ENCODE data around the gene LTBP2.

Gene LTBP2

DNA sequence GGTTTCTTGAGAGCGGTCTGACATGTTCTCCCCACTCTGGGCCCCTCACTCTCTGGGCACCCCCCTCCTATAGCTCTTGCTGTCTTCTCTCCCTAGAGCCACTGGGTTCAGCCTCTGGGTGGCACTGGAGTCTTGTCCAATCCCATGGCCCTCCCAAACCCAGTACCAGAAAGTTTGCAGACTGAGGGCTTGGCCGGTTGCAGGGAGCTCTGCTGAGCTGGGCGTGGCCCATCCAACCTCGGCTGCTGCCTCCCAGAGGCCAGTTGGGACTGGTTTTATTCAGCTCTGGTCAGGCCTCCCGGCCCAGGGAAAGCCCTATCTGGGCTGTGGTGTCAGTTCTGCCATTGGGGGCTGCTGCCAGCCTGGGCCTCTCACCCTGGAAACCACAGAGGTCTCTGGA, 80.6 kb downstream of the LTBP2 start:
- DNase-seq, result peak in 1 of 56 donors; percentile 19

GRCh38 chr14:74531006-74531405, 81.0 kb downstream of the LTBP2 start:
- no peak for DNase-seq

DNA sequence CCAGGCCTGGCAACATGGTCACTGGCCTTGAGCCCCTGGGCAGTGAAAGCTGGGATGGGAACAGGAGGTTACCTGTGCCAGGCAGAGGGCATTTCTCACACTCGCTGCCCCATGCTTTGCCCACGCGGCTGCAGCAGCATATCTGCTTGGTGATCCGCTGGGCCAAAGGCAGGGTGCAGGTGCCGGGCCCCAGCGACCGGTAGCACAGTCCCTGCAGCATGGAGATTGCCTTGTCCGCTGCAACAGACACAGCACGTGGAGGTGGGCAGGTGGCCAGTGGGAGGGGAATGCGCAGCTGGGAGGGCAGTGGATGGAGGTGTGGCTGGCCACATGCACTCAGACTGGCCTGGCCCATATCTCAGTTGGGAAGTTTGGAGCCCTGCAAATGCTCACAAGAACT, 83.2 kb downstream of the LTBP2 start:
- no peak for DNase-seq

DNA sequence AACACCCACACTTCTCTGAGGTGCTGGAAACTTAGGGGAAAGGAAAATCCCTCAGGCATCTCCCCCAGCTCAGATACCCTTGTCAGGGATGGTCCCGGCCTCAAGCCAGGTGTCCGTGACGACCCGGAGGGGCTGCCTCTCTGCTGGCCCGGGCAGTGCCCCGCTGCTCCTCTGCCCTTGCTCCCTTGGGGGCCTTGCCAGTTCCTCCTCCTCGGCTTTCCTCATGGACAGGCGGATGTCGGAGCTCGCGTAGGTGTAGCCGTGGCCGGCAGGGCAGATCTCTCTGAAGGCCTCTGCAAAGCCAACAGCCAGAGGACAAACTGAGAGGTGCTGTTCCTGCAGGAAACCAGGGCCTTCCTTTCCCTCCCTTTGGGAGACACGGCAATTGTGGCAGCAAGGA, 83.6 kb downstream of the LTBP2 start:
- no peak for DNase-seq

DNA sequence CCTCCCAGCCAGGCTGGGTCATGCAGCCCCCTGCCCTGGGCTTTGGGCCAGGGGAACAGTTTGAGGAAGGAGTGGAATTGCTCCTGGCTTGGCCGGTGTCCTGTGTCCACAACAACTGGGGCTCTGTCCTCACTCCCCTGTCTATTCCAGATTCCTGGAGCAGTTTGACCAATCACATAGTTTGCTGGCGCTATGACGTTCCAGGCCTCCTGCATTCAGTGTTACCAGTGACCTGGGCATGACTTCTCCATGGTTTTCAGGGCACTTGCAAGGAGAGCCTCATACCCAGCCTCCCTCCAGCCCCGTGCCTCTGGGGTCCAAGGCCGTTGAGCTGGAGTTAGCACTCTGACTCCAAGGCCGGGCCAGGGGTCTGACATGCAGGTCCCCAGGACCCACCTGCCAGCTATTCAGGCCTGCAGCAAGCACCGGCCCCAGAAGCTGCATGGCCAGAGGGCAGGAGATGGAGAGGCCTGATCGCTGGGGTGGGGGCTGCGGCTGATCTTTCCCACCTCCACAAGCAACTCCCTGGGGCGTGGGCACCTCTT, 84.2 kb downstream of the LTBP2 start:
- no peak for DNase-seq

- no peak for DNase-seq
These were observed 85.0 kb downstream of the LTBP2 start for GRCh38 chr14:74526854-74527585.

DNA sequence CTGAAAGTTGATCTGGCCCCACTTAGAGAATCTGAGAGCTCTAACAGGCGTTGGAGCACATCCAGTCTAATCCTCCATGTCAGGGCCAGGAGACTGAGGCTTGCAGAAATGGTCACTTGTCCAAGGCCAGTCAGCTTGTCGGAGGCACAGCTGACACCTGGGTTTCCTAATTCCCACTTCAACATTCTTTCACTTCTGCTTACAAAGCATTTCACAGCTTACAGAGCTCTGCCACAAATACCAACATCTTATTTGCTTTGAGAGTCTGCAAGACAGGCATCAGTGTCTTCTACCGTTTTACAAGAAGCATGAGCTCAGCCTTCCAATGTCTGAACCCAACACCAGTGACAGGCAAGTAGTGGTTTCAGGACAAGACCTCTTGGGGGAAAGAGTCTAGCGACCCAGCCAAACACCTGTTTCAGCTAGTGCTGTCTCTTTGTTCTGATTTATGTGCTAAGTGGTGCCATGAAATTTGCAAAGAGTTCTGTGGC, 86.6 kb downstream of the LTBP2 start:
- DNase-seq, result no peak

DNA sequence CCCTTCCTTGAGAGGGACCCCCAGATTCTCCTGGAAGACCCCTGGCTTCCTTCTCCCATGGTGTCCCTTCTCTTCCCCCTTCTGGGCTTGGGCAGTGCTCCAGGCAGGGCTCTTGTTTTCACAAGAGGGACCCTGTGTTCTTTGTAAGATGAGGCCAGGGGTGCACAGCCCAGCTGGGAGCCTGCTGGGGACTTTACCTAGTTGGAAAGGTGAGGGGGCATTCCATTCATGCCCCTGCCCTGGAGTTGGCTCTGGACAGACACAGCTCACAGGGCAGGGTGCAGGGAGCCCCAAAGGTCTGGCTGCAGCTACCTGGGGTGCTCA, 87.3 kb downstream of the LTBP2 start:
- DNase-seq, result no peak

GRCh38 chr14:74524076-74524811, 87.8 kb downstream of the LTBP2 start:
- DNase-seq, result no peak

DNA sequence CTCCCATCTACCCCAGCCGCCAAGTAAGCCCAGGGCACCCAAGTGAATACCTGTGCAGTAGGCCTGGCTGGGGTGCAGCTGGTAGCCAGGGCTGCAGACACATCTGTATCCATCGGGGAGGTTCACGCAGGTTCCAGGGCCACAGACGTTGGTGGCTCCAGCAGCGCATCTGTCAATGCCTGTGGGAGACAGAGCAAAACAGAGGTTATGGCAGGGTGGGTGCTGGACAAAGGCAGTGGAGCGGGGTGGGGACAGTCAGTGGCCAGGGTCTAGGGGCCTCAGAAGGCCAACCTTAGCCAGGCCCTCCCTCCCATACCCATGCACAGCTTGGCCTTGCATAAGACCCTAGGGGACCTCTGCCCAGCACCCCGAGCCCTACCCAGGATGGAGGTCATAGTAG, 89.3 kb downstream of the LTBP2 start:
- no peak for DNase-seq

DNA sequence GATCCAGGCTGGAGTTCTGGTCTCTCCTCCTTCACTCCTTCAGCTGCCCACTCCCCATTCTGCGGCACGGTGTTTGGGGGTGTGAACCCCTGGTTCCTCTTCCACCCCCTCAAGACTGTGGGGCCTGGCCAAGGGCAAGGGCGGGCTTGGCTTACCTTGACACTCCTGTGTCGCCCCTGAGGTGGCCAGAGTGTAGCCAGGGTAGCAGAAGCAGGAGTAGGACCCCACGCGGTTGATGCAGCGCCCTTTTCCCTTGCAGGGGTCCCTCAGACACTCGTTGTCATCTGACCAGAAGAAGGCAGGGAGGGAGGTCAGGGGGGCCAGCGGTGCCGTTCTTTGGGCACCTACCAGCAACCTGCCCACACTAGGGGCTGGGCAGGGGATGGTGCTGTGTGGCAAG, 90.3 kb downstream of the LTBP2 start:
- no peak for DNase-seq

- no peak for DNase-seq
These were observed 92.5 kb downstream of the LTBP2 start for GRCh38 chr14:74519316-74520074.

GRCh38 chr14:74518221-74518620, 93.8 kb downstream of the LTBP2 start:
- DNase-seq, result no peak

DNA sequence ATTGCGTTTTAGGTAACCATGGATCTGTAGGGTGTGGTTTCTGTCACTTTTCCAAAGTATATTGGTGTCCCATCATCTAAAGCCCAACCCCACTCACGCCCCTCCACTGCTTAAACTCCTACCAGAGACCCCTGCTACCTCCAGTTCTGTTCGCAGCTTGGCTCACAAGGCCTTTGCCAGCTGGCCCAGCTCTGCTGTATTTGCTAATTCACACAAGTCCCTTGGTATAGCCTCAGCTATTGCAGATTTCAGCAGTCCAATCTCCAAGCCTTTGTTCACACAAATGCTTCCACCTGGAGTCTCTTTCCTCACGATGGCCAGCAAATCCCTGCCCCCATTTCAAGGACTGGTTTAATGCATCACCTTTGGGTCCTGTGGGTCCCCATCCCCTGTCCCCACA, 94.3 kb downstream of the LTBP2 start:
- no peak for DNase-seq

- no peak for DNase-seq
These were observed 95.4 kb downstream of the LTBP2 start for GRCh38 chr14:74516451-74517160.

DNA sequence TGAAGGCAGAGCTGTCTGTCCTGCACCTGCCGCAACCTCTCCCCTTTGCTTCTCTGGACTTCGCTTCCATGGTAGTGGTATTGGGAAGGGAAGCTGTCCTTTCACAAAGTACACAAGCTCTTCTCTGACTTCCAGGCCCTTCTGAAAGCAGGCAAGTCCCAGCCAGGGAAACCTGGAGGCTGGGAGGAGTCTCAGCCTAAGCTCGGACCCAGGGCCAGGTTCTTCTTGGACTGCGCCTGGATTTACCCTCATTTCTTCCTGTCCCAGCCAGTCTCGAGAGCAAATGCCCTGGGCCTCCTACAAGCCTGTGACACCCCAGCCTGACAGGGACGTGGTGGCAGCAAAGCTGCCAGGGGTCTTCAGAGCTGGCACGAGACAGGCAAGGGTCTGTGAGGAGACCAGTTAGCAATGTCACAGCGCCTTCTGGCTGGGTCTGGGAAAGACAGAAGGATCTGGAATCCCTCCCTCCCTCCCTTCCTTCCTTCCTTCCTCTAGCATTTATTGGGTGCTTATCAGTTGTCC, 96.1 kb downstream of the LTBP2 start:
- DNase-seq, result no peak

GRCh38 chr14:74514471-74514941, 97.5 kb downstream of the LTBP2 start:
- DNase-seq, result peak in 3 of 56 donors; percentile 13 to 30 (median 30)

DNA sequence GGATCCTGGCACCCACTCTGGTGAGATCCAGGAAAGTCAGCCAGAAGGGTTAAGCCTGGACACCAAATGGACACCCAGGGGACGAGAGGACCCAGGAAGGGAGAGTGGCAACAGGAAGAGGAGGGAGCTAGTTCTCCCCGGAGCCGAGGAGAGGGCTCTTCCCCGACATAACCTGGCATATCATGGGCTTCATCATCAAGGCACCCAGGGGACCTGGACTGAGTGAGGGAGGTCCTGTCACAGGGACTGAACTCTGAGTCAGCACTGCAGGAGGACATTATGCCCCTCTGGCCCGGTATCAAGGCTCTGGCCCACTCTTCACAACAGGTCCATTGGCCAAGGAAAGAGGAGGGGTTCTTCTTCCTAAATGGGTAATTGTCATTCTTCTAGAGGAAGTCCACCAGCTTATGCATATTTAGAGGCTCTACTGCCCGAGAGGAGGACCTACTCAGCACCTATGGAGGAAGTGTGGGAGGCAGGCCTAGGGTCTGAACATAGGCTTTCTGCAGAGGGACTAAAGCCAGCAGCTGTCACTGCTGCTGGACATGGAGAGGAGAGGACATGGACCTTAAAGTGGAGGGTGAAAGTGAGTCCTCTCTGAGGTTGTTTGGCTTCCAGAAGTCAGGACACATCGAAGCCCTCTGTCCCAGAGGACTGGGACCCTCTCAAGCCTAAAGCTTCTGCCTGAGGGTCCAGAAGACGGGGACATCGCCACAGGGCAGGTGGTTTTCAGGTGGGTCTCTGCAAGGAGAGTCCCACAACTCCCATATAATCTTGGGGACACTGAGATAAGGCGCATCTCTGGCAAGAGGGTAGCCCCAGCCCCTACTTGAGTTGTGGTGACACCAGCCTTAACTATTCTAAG, 99.8 kb downstream of the LTBP2 start:
- no peak for DNase-seq

DNA sequence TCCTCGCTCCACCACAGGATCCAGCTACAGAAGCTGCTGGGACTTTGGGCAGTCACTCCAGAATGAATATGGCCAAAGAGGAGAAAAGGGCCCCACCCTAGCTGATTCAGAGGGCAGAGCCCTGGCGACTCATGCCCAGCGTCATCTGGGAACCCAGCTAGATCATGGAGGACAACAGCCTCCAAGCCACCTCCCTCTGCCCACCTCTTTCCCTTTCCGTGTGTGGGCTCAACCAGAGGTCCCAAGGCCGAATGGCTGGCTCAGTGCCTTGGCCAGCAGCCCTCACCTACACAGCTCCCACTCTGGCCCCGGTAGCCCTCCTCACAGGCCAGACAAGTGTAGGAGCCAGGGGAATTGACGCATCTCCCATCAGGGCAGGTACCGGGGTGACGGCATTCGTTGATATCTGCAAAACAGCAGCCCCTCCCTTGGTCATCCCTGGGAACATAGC, 101.1 kb downstream of the LTBP2 start:
- DNase-seq, result no peak
